ENCODE measurements around the gene HSPA9. TPM values are rescaled to one million over a fixed set of nuclear protein-coding genes. Genes with fewer than 3 reads are reported as not detected.

Gene HSPA9
- total and polyA plus RNA-seq, 2 of the 13 experiments (the other 11 are each of a cell fraction or from before 2014, with no cell fraction given): 165 to 478 TPM

DNA sequence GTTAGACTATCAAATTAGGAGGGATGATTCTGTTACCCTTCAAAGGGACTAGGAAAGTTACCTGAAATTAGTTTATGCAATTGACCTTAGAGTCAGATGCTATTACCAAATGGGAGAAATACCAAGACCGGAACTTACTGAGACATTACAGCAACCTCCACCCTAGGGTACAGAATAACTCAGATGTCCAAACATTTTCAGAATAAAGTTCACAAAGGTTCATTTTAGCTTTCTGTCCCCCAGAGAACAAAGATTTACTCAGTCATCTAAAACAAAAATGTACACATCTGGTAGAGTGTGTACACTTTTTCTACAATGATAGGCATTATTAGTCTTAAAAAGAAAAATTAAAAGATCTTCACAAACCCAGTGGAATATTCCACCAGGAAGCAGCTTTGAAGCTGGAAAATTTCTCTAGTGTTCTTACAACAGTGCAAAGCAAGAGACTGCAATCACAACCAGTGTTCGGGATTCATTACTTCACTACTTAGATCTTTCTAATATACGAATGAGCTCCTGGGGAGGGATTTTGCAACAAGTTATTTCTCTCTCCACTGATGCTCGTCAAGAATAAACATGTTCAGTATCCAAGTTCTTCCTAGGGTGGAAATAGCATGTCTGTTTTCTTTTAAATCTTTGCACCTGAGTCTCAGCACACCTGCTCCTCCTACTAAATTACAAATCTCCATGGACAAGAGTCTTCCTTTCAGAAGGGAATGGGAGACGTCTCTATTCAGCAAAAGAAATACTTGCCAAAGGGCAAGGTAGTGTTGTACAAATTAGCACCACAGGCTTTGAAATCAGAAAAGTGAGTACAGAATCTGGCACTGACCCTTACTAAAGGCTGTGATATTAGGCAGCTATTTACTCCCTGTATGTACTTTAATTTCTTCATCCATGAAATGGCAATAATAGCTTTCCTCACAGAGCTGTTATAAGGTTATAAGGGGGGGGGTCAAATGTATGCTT, 40.9 kb downstream of the HSPA9 start (continued):
- TF ChIP-seq, protein P1, sequence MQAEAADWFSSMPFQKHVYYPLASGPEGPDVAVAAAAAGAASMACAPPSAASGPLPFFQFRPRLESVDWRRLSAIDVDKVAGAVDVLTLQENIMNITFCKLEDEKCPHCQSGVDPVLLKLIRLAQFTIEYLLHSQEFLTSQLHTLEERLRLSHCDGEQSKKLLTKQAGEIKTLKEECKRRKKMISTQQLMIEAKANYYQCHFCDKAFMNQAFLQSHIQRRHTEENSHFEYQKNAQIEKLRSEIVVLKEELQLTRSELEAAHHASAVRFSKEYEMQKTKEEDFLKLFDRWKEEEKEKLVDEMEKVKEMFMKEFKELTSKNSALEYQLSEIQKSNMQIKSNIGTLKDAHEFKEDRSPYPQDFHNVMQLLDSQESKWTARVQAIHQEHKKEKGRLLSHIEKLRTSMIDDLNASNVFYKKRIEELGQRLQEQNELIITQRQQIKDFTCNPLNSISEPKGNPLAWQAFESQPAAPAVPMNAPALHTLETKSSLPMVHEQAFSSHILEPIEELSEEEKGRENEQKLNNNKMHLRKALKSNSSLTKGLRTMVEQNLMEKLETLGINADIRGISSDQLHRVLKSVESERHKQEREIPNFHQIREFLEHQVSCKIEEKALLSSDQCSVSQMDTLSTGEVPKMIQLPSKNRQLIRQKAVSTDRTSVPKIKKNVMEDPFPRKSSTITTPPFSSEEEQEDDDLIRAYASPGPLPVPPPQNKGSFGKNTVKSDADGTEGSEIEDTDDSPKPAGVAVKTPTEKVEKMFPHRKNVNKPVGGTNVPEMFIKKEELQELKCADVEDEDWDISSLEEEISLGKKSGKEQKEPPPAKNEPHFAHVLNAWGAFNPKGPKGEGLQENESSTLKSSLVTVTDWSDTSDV (CRISPR knock-in tag; IDR thresholded peaks at IDR 0.05): no peak
- TF ChIP-seq, protein P2, sequence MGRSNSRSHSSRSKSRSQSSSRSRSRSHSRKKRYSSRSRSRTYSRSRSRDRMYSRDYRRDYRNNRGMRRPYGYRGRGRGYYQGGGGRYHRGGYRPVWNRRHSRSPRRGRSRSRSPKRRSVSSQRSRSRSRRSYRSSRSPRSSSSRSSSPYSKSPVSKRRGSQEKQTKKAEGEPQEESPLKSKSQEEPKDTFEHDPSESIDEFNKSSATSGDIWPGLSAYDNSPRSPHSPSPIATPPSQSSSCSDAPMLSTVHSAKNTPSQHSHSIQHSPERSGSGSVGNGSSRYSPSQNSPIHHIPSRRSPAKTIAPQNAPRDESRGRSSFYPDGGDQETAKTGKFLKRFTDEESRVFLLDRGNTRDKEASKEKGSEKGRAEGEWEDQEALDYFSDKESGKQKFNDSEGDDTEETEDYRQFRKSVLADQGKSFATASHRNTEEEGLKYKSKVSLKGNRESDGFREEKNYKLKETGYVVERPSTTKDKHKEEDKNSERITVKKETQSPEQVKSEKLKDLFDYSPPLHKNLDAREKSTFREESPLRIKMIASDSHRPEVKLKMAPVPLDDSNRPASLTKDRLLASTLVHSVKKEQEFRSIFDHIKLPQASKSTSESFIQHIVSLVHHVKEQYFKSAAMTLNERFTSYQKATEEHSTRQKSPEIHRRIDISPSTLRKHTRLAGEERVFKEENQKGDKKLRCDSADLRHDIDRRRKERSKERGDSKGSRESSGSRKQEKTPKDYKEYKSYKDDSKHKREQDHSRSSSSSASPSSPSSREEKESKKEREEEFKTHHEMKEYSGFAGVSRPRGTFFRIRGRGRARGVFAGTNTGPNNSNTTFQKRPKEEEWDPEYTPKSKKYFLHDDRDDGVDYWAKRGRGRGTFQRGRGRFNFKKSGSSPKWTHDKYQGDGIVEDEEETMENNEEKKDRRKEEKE (IDR thresholded peaks at IDR 0.05): no peak
- no peak for TF ChIP-seq ZNF354B (CRISPR knock-in tag; IDR thresholded peaks at IDR 0.05)
- 0 out of 2 replicates have a peak, but pooled peaks have one; percentile 20 for TF ChIP-seq SIN3A (IDR thresholded peaks at IDR 0.05; ENCODE audit: borderline replicate concordance, low read depth, low read length)
- 0 out of 2 replicates have a peak, but pooled peaks have one; percentile 15 for TF ChIP-seq ZNF24 (IDR thresholded peaks at IDR 0.05)
- TF ChIP-seq NR2F6 (IDR thresholded peaks at IDR 0.05): peak; percentile 58; the same call in 1 of the 2 replicates
- peak; percentile 79 for TF ChIP-seq NR2F6 (CRISPR knock-in tag; IDR thresholded peaks at IDR 0.05)
- peak; percentile 22; the same call in 1 of the 2 replicates for TF ChIP-seq THAP11 (CRISPR knock-in tag; IDR thresholded peaks at IDR 0.05)
- TF ChIP-seq ZNF431 (CRISPR knock-in tag; IDR thresholded peaks at IDR 0.05; ENCODE audit: borderline replicate concordance, low read depth): no peak
- TF ChIP-seq RBM22 (optimal IDR thresholded peaks at IDR 0.05; ENCODE audit: low read length): peak; percentile 65
- no peak for TF ChIP-seq SIN3B (IDR thresholded peaks at IDR 0.05; ENCODE audit: low read length)
- peak; percentile 50; the same call in 1 of the 2 replicates for TF ChIP-seq NR2C2 (CRISPR knock-in tag; IDR thresholded peaks at IDR 0.05; ENCODE audit: borderline replicate concordance)
- TF ChIP-seq, protein P3, sequence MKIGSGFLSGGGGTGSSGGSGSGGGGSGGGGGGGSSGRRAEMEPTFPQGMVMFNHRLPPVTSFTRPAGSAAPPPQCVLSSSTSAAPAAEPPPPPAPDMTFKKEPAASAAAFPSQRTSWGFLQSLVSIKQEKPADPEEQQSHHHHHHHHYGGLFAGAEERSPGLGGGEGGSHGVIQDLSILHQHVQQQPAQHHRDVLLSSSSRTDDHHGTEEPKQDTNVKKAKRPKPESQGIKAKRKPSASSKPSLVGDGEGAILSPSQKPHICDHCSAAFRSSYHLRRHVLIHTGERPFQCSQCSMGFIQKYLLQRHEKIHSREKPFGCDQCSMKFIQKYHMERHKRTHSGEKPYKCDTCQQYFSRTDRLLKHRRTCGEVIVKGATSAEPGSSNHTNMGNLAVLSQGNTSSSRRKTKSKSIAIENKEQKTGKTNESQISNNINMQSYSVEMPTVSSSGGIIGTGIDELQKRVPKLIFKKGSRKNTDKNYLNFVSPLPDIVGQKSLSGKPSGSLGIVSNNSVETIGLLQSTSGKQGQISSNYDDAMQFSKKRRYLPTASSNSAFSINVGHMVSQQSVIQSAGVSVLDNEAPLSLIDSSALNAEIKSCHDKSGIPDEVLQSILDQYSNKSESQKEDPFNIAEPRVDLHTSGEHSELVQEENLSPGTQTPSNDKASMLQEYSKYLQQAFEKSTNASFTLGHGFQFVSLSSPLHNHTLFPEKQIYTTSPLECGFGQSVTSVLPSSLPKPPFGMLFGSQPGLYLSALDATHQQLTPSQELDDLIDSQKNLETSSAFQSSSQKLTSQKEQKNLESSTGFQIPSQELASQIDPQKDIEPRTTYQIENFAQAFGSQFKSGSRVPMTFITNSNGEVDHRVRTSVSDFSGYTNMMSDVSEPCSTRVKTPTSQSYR (CRISPR knock-in tag; IDR thresholded peaks at IDR 0.05; ENCODE audit: borderline replicate concordance): peak; percentile 21; the same call in 1 of the 2 replicates
- TF ChIP-seq NFYB (CRISPR knock-in tag; IDR thresholded peaks at IDR 0.05): no peak
- TF ChIP-seq NR2F1 (CRISPR knock-in tag; IDR thresholded peaks at IDR 0.05): 0 out of 4 replicates have a peak, but pooled peaks of 1 of the 2 experiments have one; percentile 39
- TF ChIP-seq NBN (conservative IDR thresholded peaks at IDR 0.05): no peak
